GM12878 (cell line): Measurements from ENCODE around the gene BCAS4.

Experiments used
- EP300 ChIP-seq, 2 experiments: fragments of 150-350 bp in 1 of 2; IDR thresholded peaks; 2 replicates each; pipeline ENCODE4 v1.6.1; 2011 to 2012; ENCODE audit warnings: low read depth in 2 of 2, low read length in 2 of 2, borderline replicate concordance in 1 of 2, improper control_type of control experiment in 1 of 2, inconsistent platforms in 1 of 2; ENCODE audit not compliant: control insufficient read depth in 1 of 2
- MYC ChIP-seq: IDR thresholded peaks from 2 replicates; pipeline ENCODE4 v1.6.1; 2011; ENCODE audit warnings: mild to moderate bottlenecking, low read length, moderate library complexity, inconsistent platforms; ENCODE audit not compliant: insufficient read depth, insufficient replicate concordance, insufficient read length, severe bottlenecking
- NBN ChIP-seq: fragments of 450-650 bp; IDR thresholded peaks from 2 replicates; pipeline ENCODE4 v1.6.1; 2016
- POLR2A ChIP-seq: IDR thresholded peaks from 2 replicates; pipeline ENCODE4 v1.6.1; 2011; ENCODE audit warnings: low read depth, mild to moderate bottlenecking, low read length
- POU2F2 ChIP-seq: IDR thresholded peaks from 3 replicates; pipeline ENCODE4 v1.6.1; 2011; ENCODE audit warnings: low read depth, mild to moderate bottlenecking, low read length, borderline replicate concordance
- TARDBP ChIP-seq: IDR thresholded peaks from 2 replicates; pipeline ENCODE4 v1.6.1; 2016; ENCODE audit warnings: borderline replicate concordance
- TF ChIP-seq, protein P1 (sequence below), 3 experiments: IDR thresholded peaks in 2 of 3; conservative IDR thresholded peaks in 1 of 3; 2 replicates each; pipeline ENCODE4 v1.5.1; 2011; ENCODE audit warnings: low read depth in 3 of 3, low read length in 3 of 3, mild to moderate bottlenecking in 3 of 3, control low read depth in 2 of 3, moderate library complexity in 2 of 3, inconsistent platforms in 1 of 3, mixed read lengths in 1 of 3; ENCODE audit not compliant: control insufficient read depth in 2 of 3, insufficient read depth in 1 of 3; ENCODE audit errors: extremely low read depth in 1 of 3
- TF ChIP-seq, protein P2 (sequence below): fragments of 450-650 bp; IDR thresholded peaks from 2 replicates; pipeline ENCODE4 v1.6.1; 2016; ENCODE audit warnings: mild to moderate bottlenecking
- TF ChIP-seq, protein P3 (sequence below): fragments of 450-650 bp; IDR thresholded peaks from 2 replicates; pipeline ENCODE4 v1.6.1; 2017; ENCODE audit warnings: low read depth, mild to moderate bottlenecking, moderate library complexity
- TF ChIP-seq, protein P4 (sequence below): fragments of 450-650 bp; IDR thresholded peaks from 2 replicates; pipeline ENCODE4 v1.6.1; 2017; ENCODE audit warnings: mild to moderate bottlenecking, moderate library complexity

DNA sequence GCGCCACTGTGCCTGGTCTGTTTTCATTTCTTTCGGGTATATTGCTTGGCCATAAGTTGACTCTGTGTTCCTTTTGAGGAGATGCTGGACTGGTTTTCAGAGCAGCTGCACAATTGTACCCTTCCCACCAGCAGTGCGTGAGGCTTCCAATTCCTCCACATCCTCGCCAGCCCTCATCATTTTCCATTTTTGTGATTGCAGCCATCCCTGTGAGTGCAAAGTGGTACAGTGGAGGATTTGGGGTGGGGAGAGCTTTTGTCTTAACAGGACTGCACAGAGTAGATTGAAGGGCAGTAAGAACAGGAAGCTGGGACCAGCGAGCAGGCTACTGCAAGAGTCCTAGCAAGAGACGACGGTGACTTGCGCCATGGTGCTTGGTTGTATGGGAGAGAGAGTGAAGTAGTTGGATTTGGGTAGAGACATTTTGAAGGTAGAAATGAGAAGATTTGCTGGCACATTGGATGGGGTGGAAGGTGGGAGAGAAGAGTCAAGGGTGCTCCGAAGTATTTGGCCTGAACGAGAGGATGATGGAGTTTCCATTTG, 18.3 kb downstream of the BCAS4 start:
- no peak for TF ChIP-seq POLR2A
- TF ChIP-seq, protein P1, sequence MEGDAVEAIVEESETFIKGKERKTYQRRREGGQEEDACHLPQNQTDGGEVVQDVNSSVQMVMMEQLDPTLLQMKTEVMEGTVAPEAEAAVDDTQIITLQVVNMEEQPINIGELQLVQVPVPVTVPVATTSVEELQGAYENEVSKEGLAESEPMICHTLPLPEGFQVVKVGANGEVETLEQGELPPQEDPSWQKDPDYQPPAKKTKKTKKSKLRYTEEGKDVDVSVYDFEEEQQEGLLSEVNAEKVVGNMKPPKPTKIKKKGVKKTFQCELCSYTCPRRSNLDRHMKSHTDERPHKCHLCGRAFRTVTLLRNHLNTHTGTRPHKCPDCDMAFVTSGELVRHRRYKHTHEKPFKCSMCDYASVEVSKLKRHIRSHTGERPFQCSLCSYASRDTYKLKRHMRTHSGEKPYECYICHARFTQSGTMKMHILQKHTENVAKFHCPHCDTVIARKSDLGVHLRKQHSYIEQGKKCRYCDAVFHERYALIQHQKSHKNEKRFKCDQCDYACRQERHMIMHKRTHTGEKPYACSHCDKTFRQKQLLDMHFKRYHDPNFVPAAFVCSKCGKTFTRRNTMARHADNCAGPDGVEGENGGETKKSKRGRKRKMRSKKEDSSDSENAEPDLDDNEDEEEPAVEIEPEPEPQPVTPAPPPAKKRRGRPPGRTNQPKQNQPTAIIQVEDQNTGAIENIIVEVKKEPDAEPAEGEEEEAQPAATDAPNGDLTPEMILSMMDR (IDR thresholded peaks at IDR 0.05 in 2 of 3, conservative IDR thresholded peaks at IDR 0.05 in 1 of 3; ENCODE audit: control insufficient read depth in 2 of 3, extremely low read depth in 1 of 3, insufficient read depth in 1 of 3, low read depth in 3 of 3, low read length in 3 of 3), result no peak
- TF ChIP-seq POU2F2, result no peak
- TF ChIP-seq, protein P2, sequence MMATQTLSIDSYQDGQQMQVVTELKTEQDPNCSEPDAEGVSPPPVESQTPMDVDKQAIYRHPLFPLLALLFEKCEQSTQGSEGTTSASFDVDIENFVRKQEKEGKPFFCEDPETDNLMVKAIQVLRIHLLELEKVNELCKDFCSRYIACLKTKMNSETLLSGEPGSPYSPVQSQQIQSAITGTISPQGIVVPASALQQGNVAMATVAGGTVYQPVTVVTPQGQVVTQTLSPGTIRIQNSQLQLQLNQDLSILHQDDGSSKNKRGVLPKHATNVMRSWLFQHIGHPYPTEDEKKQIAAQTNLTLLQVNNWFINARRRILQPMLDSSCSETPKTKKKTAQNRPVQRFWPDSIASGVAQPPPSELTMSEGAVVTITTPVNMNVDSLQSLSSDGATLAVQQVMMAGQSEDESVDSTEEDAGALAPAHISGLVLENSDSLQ, result no peak
- TF ChIP-seq, protein P3, sequence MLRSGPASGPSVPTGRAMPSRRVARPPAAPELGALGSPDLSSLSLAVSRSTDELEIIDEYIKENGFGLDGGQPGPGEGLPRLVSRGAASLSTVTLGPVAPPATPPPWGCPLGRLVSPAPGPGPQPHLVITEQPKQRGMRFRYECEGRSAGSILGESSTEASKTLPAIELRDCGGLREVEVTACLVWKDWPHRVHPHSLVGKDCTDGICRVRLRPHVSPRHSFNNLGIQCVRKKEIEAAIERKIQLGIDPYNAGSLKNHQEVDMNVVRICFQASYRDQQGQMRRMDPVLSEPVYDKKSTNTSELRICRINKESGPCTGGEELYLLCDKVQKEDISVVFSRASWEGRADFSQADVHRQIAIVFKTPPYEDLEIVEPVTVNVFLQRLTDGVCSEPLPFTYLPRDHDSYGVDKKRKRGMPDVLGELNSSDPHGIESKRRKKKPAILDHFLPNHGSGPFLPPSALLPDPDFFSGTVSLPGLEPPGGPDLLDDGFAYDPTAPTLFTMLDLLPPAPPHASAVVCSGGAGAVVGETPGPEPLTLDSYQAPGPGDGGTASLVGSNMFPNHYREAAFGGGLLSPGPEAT, result no peak
- TF ChIP-seq NBN, result no peak
- TF ChIP-seq, protein P4, sequence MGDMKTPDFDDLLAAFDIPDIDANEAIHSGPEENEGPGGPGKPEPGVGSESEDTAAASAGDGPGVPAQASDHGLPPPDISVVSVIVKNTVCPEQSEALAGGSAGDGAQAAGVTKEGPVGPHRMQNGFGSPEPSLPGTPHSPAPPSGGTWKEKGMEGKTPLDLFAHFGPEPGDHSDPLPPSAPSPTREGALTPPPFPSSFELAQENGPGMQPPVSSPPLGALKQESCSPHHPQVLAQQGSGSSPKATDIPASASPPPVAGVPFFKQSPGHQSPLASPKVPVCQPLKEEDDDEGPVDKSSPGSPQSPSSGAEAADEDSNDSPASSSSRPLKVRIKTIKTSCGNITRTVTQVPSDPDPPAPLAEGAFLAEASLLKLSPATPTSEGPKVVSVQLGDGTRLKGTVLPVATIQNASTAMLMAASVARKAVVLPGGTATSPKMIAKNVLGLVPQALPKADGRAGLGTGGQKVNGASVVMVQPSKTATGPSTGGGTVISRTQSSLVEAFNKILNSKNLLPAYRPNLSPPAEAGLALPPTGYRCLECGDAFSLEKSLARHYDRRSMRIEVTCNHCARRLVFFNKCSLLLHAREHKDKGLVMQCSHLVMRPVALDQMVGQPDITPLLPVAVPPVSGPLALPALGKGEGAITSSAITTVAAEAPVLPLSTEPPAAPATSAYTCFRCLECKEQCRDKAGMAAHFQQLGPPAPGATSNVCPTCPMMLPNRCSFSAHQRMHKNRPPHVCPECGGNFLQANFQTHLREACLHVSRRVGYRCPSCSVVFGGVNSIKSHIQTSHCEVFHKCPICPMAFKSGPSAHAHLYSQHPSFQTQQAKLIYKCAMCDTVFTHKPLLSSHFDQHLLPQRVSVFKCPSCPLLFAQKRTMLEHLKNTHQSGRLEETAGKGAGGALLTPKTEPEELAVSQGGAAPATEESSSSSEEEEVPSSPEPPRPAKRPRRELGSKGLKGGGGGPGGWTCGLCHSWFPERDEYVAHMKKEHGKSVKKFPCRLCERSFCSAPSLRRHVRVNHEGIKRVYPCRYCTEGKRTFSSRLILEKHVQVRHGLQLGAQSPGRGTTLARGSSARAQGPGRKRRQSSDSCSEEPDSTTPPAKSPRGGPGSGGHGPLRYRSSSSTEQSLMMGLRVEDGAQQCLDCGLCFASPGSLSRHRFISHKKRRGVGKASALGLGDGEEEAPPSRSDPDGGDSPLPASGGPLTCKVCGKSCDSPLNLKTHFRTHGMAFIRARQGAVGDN, result no peak
- no peak for TF ChIP-seq TARDBP
- TF ChIP-seq MYC, result no peak
- no peak for TF ChIP-seq EP300 (IDR thresholded peaks at IDR 0.05; ENCODE audit: borderline replicate concordance in 1 of 2, control insufficient read depth in 1 of 2, low read depth in 2 of 2, low read length in 2 of 2)
